ENCODE measurements around the gene IFT81.
"Not testable (repeated sequence)": the region's sequence is repeated elsewhere in the genome, so short reads cannot be mapped to it uniquely, and the experiment has no call there.

The IFT81 gene

GRCh38 chr12:110109037-110109836 is 14.9 kb upstream of the IFT81 start:
- no peak for DNase-seq

GRCh38 chr12:110109837-110110535 is 14.2 kb upstream of the IFT81 start:
- no peak for DNase-seq

- DNase-seq: no peak
Observed at GRCh38 chr12:110111476-110112334, 12.5 kb upstream of the IFT81 start.

GRCh38 chr12:110112335-110112660 is 11.9 kb upstream of the IFT81 start:
- DNase-seq: no peak

- no peak for DNase-seq
Observed at GRCh38 chr12:110114528-110114937, 9.6 kb upstream of the IFT81 start.

GRCh38 chr12:110115675-110116074 is 8.5 kb upstream of the IFT81 start:
- DNase-seq: no peak

GRCh38 chr12:110116623-110117022 is 7.5 kb upstream of the IFT81 start:
- no peak for DNase-seq

- DNase-seq: not testable (repeated sequence)
Observed at GRCh38 chr12:110117210-110117609, 6.9 kb upstream of the IFT81 start.

- no peak for DNase-seq
Observed at GRCh38 chr12:110117956-110118685, 6.0 kb upstream of the IFT81 start.

- no peak for DNase-seq
Observed at GRCh38 chr12:110122929-110123328, 1.2 kb upstream of the IFT81 start.

- no peak for DNase-seq
Observed at GRCh38 chr12:110123919-110124268, 263 bp upstream of the IFT81 start.

- DNase-seq: no peak
Observed at GRCh38 chr12:110126557-110126956, 2.4 kb downstream of the IFT81 start.

GRCh38 chr12:110134691-110135411 is 10.7 kb downstream of the IFT81 start:
- no peak for DNase-seq

GRCh38 chr12:110135806-110136205 is 11.6 kb downstream of the IFT81 start:
- DNase-seq: no peak

GRCh38 chr12:110137786-110138185 is 13.6 kb downstream of the IFT81 start:
- no peak for DNase-seq

- DNase-seq: no peak
Observed at GRCh38 chr12:110141389-110141788, 17.2 kb downstream of the IFT81 start.

- no peak for DNase-seq
Observed at GRCh38 chr12:110146986-110147385, 22.8 kb downstream of the IFT81 start.

GRCh38 chr12:110149086-110149660 is 25.0 kb downstream of the IFT81 start:
- DNase-seq: no peak

- DNase-seq: no peak
Observed at GRCh38 chr12:110156766-110157165, 32.6 kb downstream of the IFT81 start.

GRCh38 chr12:110157539-110157938 is 33.4 kb downstream of the IFT81 start:
- DNase-seq: no peak

- no peak for DNase-seq
Observed at GRCh38 chr12:110159671-110160245, 35.6 kb downstream of the IFT81 start.

All from NCI-H1694 (cell line).